HG02571 (cell line): ENCODE data around the gene DAZ2.
"Not testable (repeated sequence)": the region's sequence is repeated elsewhere in the genome, so short reads cannot be mapped to it uniquely, and the experiment has no call there.

Experiments used
- ATAC-seq: cut with Tn5 transposase; IDR thresholded peaks from one replicate; pipeline ENCODE4 v1.9.1; 2021; ENCODE audit warnings: mild to moderate bottlenecking, moderate library complexity; ENCODE audit not compliant: unreplicated experiment

The DAZ2 gene, protein sequence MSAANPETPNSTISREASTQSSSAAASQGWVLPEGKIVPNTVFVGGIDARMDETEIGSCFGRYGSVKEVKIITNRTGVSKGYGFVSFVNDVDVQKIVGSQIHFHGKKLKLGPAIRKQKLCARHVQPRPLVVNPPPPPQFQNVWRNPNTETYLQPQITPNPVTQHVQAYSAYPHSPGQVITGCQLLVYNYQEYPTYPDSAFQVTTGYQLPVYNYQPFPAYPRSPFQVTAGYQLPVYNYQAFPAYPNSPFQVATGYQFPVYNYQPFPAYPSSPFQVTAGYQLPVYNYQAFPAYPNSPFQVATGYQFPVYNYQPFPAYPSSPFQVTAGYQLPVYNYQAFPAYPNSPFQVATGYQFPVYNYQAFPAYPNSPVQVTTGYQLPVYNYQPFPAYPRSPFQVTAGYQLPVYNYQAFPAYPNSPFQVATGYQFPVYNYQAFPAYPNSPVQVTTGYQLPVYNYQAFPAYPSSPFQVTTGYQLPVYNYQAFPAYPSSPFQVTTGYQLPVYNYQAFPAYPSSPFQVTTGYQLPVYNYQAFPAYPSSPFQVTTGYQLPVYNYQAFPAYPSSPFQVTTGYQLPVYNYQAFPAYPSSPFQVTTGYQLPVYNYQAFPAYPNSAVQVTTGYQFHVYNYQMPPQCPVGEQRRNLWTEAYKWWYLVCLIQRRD

DNA sequence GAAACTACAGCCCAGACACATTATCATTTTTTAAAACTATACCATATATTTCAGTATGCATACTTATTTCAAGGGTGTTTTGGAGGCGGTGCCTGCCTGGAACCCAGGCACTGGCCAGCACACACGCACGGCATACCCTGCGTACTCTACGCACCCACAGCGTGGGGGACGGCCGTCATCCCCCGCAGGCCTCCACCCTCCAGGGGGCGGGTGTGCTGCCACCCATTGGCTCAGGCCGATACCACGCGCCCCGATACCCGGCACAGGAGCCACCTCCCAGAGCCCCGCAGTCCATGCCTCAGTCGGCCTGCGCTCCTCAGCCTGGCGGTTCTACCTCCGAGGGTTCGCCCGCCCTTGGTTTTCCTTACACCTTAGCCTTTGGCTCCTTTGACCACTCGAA is at the start of gene DAZ2:
DAZ2 (plus strand) TSS at position 301 of the 400 bp plus-strand sequence. CDS start 208 bp downstream, outside the sequence.
- not testable (repeated sequence) for ATAC-seq

DNA sequence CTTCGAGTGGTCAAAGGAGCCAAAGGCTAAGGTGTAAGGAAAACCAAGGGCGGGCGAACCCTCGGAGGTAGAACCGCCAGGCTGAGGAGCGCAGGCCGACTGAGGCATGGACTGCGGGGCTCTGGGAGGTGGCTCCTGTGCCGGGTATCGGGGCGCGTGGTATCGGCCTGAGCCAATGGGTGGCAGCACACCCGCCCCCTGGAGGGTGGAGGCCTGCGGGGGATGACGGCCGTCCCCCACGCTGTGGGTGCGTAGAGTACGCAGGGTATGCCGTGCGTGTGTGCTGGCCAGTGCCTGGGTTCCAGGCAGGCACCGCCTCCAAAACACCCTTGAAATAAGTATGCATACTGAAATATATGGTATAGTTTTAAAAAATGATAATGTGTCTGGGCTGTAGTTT is 20.4 kb upstream of the DAZ2 start, which contains the start of gene DAZ1:
DAZ1 (minus strand) TSS at position 101 of the 400 bp plus-strand sequence. CDS start 208 bp downstream, outside the sequence.
- ATAC-seq = not testable (repeated sequence)

DNA sequence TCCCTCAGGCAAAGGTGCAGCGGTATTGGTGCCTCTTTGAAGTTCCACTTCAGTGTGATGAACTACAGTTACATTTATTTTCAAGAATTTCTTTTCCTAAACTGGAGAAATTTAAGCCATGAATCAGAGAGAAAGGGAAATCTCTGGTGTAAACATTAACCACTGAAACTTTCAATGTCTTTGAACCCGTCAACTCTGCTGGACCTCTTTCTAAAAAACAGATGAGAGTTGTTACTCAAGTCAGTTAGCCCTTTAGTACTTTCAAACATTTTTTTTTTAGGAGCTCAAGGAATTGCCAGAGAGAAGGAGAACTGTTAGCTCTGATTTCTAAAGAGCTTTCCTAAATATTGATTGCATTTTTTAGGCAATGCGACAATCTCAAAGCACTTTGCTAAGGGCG is 11.9 kb upstream of the DAZ2 start:
- ATAC-seq = not testable (repeated sequence)

DNA sequence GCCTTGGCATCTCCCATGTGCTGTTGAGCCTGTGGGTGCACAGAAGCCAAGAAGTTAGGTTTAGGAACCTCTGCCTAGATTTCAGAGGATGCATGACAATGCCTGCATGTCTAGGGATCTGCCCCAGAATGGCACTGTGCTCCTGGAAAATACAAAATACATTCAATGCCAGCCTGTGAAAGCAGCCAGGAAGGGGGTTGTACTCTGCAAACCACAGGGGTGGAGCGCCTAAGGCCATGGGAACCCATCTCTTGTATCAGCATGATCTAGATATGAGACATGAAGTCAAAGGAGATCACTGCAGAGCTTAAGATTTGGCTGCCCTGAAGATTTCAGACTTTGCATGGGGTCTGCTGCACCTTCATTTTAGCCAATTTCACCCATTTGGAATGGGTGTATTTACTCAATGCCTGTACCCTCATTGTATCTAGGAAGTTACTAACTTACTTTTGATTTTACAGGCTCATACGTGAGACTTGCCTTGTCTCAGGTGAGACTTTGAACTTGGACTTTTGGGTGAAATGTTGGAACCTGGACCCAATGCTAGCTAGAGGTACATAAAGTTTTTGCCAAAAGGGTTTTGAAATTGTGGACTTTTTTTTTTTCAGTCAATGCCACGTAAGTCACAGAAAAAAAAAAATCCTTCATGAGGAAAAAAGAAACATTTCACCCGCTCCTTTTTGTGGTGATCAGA is 9.4 kb upstream of the DAZ2 start:
- ATAC-seq = not testable (repeated sequence)

DNA sequence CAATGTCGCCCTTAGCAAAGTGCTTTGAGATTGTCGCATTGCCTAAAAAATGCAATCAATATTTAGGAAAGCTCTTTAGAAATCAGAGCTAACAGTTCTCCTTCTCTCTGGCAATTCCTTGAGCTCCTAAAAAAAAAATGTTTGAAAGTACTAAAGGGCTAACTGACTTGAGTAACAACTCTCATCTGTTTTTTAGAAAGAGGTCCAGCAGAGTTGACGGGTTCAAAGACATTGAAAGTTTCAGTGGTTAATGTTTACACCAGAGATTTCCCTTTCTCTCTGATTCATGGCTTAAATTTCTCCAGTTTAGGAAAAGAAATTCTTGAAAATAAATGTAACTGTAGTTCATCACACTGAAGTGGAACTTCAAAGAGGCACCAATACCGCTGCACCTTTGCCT is 8.7 kb upstream of the DAZ2 start:
- not testable (repeated sequence) for ATAC-seq
